OCI-LY7 (cell line): ENCODE data around the gene RNF144A. TPM values are rescaled to one million over a fixed set of nuclear protein-coding genes. Genes with fewer than 3 reads are reported as not detected.

ENCODE experiments used
- BruUV-seq: library from RNA; stranded (reverse); fragments of 400-500 nt; replicated peaks from 2 replicates; lab custom pipeline; 2021; lab: Mats Ljungman, UMichigan
- CTCF ChIA-PET: fragments of 300-600 bp; sonication (Branson Sonifier 250); formaldehyde crosslinking; loops from one replicate; lab custom pipeline; 2022; ENCODE audit warnings: antibody characterized with exemption; ENCODE audit not compliant: unreplicated experiment; lab: Charles Lee
- POLR2A ChIA-PET: fragments of 300-600 bp; sonication (Branson Sonifier 250); formaldehyde crosslinking; loops from one replicate; lab custom pipeline; 2022; ENCODE audit warnings: antibody characterized with exemption; lab: Charles Lee
- DNase-seq: peaks from one replicate; pipeline ENCODE4 v3.0.0-alpha.2; 2015; ENCODE audit warnings: low spot score
- H2AFZ ChIP-seq: fragments of 200-600 bp; sonication (generic), shearing (Covaris generic); 2 replicates; pipeline ENCODE4 v1.6.1; 2014; ENCODE audit warnings: mild to moderate bottlenecking, antibody characterized with exemption, low read length, moderate library complexity
- H3K27ac ChIP-seq: fragments of 200-600 bp; sonication (generic); 2 replicates; pipeline ENCODE4 v1.5.1; 2014; ENCODE audit warnings: mixed run types, low read depth, mild to moderate bottlenecking, moderate library complexity, low read length, inconsistent platforms; ENCODE audit not compliant: poor library complexity, severe bottlenecking
- H3K36me3 ChIP-seq: fragments of 200-600 bp; sonication (generic); 2 replicates; pipeline ENCODE4 v1.6.1; 2014; ENCODE audit warnings: mild to moderate bottlenecking, antibody characterized with exemption, low read length, moderate library complexity, mixed read lengths; ENCODE audit not compliant: insufficient read depth
- H3K4me1 ChIP-seq: fragments of 200-600 bp; sonication (generic); 2 replicates; pipeline ENCODE4 v1.5.1; 2014; ENCODE audit warnings: mild to moderate bottlenecking, low read length; ENCODE audit not compliant: insufficient read depth, poor library complexity, severe bottlenecking
- H3K4me2 ChIP-seq: fragments of 200-600 bp; sonication (generic); 2 replicates; pipeline ENCODE4 v1.6.1; 2014; ENCODE audit warnings: mild to moderate bottlenecking, low read length
- H3K4me3 ChIP-seq: fragments of 200-600 bp; sonication (generic); 2 replicates; pipeline ENCODE4 v1.5.1; 2014; ENCODE audit warnings: mild to moderate bottlenecking, low read depth, low read length; ENCODE audit not compliant: poor library complexity, severe bottlenecking
- H3K79me2 ChIP-seq: fragments of 200-600 bp; sonication (generic); 2 replicates; pipeline ENCODE4 v1.6.1; 2016; ENCODE audit warnings: low read depth, mild to moderate bottlenecking, low read length, moderate library complexity, mixed read lengths; ENCODE audit not compliant: insufficient read depth
- H3K9me2 ChIP-seq: fragments of 200-600 bp; sonication (generic); 2 replicates; pipeline ENCODE4 v1.6.1; 2016; ENCODE audit warnings: mild to moderate bottlenecking, low read length, mixed read lengths; ENCODE audit not compliant: insufficient read depth
- H3K9me3 ChIP-seq: fragments of 200-600 bp; sonication (generic); 2 replicates; pipeline ENCODE4 v1.6.1; 2014; ENCODE audit warnings: mild to moderate bottlenecking, mixed run types, low read length, mixed read lengths
- H4K20me1 ChIP-seq: fragments of 200-600 bp; sonication (generic); 2 replicates; pipeline ENCODE4 v1.6.1; 2014; ENCODE audit warnings: mild to moderate bottlenecking, antibody characterized with exemption, low read length, moderate library complexity, mixed read lengths; ENCODE audit not compliant: insufficient read depth
- EZH2phosphoT487 ChIP-seq: fragments of 200-600 bp; sonication (generic); IDR thresholded peaks from 2 replicates; pipeline ENCODE4 v1.6.1; 2018; ENCODE audit warnings: low read depth, borderline replicate concordance, mild to moderate bottlenecking, mixed run types, antibody characterized with exemption, low read length, moderate library complexity, mixed read lengths
- intact Hi-C: fragments of 100-400 bp; cut with micrococcal nuclease; formaldehyde crosslinking; loops from one replicate; pipeline ENCODE4 v1.10.0; 2022; ENCODE audit not compliant: unreplicated experiment
- total RNA-seq, 2 experiments: library from RNA; depleted of rRNA in 1 of 2; stranded (reverse); fragments of >200 nt in 1 of 2; shearing (Covaris generic) in 1 of 2; gene quantifications; 2 replicates each; pipeline ENCODE4 v1.2.3, GENCODE V29; 2014 to 2022
- TF ChIP-seq, protein P1 (sequence below): fragments of 200-600 bp; sonication (generic); conservative IDR thresholded peaks from 2 replicates; pipeline ENCODE4 v1.5.1; 2014; ENCODE audit warnings: mild to moderate bottlenecking, antibody characterized with exemption, low read length, moderate library complexity, mixed read lengths

Gene RNF144A
- total RNA-seq, 2 experiments from 2014 or later: 1.1 to 1.9 TPM

DNA sequence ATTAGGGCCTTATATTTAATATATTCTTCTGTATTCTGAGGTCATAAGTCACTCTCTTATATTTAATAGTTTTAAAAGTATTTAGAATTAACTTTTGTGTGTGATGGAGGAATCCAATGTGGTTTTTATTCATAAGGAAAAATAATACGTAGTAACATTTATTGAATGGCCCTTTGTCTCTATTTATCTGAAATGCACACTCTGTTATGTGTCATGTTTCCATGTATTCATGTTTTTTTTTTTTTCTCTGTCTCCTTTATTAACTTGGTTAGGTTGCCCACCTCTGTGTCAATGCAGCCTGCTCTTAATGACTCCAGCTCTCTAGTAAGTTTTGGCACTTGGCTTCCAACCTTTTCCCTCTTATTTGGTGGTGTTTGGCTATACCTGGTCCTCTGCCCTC lies 33.8 kb downstream of the RNF144A start:
- Histone ChIP-seq H3K4me3 (no peak overlapping the region), H3K4me1 (no peaks in the 10 kb centered on the region), H3K4me2 (no peak overlapping the region), H3K9me2 (no peaks in the 10 kb centered on the region), H3K79me2 (no peaks in the 10 kb centered on the region), H2AFZ (no peak overlapping the region), H4K20me1 (no peaks in the 10 kb centered on the region), H3K9me3 (no peaks in the 10 kb centered on the region), H3K27ac (no peak overlapping the region), H3K36me3 (no peaks in the 10 kb centered on the region)
- no peak for DNase-seq
- intact Hi-C loops: no loop called here
- POLR2A ChIA-PET: no interaction called here
- CTCF ChIA-PET: no interaction called here
- BruUV-seq: no TSS peak
- TF ChIP-seq EZH2phosphoT487: no peak
- TF ChIP-seq, protein P1, sequence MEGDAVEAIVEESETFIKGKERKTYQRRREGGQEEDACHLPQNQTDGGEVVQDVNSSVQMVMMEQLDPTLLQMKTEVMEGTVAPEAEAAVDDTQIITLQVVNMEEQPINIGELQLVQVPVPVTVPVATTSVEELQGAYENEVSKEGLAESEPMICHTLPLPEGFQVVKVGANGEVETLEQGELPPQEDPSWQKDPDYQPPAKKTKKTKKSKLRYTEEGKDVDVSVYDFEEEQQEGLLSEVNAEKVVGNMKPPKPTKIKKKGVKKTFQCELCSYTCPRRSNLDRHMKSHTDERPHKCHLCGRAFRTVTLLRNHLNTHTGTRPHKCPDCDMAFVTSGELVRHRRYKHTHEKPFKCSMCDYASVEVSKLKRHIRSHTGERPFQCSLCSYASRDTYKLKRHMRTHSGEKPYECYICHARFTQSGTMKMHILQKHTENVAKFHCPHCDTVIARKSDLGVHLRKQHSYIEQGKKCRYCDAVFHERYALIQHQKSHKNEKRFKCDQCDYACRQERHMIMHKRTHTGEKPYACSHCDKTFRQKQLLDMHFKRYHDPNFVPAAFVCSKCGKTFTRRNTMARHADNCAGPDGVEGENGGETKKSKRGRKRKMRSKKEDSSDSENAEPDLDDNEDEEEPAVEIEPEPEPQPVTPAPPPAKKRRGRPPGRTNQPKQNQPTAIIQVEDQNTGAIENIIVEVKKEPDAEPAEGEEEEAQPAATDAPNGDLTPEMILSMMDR: no peak

GRCh38 chr2:6952101-6952500 lies 34.9 kb downstream of the RNF144A start:
- CTCF ChIA-PET: no interaction called here
- DNase-seq: no peak

GRCh38 chr2:6954586-6954985 lies 37.4 kb downstream of the RNF144A start:
- H3K9me2 ChIP-seq: no peaks in the 10 kb centered on the region
- no peak overlapping the region for H3K4me3 ChIP-seq
- H3K79me2 ChIP-seq: no peaks in the 10 kb centered on the region
- BruUV-seq: no TSS peak
- no peak overlapping the region for H3K27ac ChIP-seq
- no peak overlapping the region for H3K4me2 ChIP-seq
- POLR2A ChIA-PET: no interaction called here
- H3K36me3 ChIP-seq: no peaks in the 10 kb centered on the region
- CTCF ChIA-PET: no interaction called here
- H3K4me1 ChIP-seq: no peaks in the 10 kb centered on the region
- no peak overlapping the region for H2AFZ ChIP-seq
- no peak for DNase-seq
- TF ChIP-seq, protein P1: no peak
- TF ChIP-seq EZH2phosphoT487: no peak
- intact Hi-C loops: no loop called here
- H3K9me3 ChIP-seq: no peaks in the 10 kb centered on the region
- H4K20me1 ChIP-seq: no peaks in the 10 kb centered on the region

More at GRCh38 chr2:6952101-6952500, 34.9 kb downstream of the RNF144A start:
- no peak overlapping the region for H3K27ac ChIP-seq
- H3K36me3 ChIP-seq: no peaks in the 10 kb centered on the region
- H3K9me2 ChIP-seq: no peaks in the 10 kb centered on the region
- POLR2A ChIA-PET: interaction anchor here (0.7 kb wide), 2 partner anchors 26 to 459 kb away, joined by 3 read pairs; no protein-coding TSS in a partner anchor
- BruUV-seq: no TSS peak
- no peak overlapping the region for H2AFZ ChIP-seq
- no peaks in the 10 kb centered on the region for H3K79me2 ChIP-seq
- no peaks in the 10 kb centered on the region for H3K9me3 ChIP-seq
- no peak for TF ChIP-seq EZH2phosphoT487
- TF ChIP-seq, protein P1: no peak
- H3K4me3 ChIP-seq: no peak overlapping the region
- intact Hi-C loops: no loop called here
- no peak overlapping the region for H3K4me2 ChIP-seq
- no peaks in the 10 kb centered on the region for H3K4me1 ChIP-seq
- H4K20me1 ChIP-seq: no peaks in the 10 kb centered on the region
